ENCODE measurements around the gene NUTM2D.
"Not testable (repeated sequence)": the region's sequence is repeated elsewhere in the genome, so short reads cannot be mapped to it uniquely, and the experiment has no call there.

NUTM2D gene

DNA sequence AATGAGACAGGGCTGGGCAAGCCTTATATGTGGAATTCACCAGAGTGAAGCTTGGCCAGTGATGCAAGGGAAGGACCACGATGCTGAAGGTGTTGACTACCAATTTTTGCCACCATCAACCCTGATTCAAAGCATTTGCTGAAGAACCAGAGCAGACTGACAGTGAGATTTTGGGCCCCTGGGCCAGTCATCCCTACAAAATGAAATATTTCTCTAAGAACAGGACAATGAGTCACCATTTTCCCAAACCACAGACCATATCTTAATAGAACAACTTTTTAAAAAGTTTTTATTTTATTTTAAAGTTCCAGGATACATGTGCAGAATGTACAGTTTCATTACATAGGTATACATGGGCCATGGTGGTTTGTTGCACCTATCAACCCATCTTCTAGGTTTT lies 16.5 kb downstream of the NUTM2D start:
- FAIRE-seq; DNase-seq (ENCODE audit: low spot score): not testable (repeated sequence)

DNA sequence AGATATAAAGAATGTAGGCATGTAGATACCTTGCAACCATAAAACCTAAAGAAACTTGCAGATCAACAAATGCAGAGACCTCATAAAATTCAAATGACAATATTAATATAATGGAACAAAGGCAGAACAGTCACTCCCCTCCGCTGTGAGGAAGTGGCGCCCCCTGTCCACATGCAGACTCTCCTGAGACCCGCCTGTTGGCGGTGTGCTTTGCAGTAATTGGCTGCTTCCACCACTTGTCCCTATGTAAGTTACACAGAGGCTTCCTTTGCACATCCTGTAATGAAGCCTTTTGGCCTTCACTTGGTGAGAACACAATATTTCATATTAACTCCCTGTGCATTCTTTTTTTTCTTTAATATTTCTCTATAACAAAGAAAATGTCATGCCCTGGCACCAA lies 21.6 kb downstream of the NUTM2D start:
- FAIRE-seq; DNase-seq (ENCODE audit: low spot score): not testable (repeated sequence)

DNA sequence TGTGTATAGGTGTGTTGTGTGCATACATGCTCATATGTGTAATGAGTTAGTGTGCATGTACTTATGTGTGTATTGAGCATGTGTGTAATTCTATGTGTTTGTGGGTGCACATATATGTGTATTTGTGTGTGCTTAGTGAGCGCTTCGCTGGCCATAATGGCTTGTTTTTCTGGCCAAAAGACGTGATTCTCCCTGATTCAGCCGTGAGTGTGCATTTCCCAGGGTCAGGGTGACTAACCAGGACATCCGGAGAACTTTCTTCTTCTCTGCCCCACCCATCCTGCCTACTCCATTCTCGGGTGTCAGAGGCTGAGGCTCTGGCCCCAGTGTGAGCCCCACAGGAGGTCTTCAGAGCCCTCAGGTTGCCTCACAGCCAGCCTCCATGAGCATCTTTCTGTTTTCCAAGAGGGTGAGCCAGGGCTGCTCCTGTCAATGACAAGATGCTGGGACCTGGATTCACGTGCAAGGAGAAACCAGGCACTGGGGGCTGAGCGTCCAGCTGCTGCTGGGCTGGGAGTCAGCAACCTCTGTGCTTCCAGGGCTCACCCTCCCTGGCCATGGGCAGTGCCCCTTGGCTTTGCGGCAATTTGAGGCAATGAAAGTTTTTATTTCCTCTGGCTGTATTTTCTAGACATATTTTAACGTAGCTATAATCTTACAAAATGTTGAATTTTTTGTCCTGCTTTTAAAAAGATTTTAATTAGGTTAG lies 25.8 kb downstream of the NUTM2D start:
- FAIRE-seq; DNase-seq (ENCODE audit: low spot score): not testable (repeated sequence)

DNA sequence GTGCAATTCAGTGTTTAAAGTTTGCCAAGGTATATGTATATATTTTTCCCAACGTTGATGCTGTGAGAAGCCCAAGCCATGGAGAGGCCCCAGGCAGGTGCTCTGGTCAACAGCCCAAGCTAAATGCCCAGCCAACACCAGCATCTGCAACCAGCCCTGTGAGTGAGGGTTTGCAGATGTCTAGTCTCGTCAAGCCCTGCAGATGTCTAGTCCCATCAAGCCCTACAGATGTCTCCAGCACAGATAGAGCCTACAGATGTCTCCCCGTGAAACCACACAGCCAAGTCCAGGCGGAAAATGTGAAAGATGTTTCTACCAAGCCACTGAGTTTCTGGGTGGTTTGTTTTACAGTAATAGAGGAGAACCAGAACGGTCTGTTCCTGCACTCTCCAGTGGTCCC lies 26.7 kb downstream of the NUTM2D start:
- not testable (repeated sequence) for DNase-seq (ENCODE audit: low spot score); FAIRE-seq

DNA sequence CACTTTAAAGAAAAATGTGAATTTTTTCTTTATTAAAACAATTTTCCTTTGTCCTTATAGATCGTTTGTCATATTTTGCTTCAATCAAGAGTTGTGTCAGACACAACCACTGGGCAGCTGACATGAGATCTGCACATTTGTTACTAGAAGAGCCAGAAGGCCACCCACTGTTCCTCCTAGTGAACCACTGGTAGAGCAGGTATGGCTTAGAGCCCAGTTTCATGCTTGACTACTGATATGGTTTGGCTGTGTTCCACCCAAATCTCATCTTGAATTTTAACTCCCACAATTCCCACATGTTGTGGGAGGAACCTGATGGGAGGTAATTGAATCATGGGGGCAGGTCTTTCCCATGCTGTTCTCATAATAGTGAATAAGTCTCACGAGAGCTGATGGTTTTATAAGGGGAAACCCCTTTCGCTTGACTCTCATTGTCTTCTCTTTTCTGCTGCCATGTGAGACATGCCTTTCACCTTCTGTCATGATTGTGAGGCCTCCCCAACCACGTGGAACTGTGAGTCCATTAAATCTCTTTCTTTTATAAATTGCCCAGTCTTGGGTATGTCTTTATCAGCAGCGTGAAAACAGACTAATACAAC lies 28.3 kb downstream of the NUTM2D start:
- FAIRE-seq; DNase-seq (ENCODE audit: low spot score): not testable (repeated sequence)

DNA sequence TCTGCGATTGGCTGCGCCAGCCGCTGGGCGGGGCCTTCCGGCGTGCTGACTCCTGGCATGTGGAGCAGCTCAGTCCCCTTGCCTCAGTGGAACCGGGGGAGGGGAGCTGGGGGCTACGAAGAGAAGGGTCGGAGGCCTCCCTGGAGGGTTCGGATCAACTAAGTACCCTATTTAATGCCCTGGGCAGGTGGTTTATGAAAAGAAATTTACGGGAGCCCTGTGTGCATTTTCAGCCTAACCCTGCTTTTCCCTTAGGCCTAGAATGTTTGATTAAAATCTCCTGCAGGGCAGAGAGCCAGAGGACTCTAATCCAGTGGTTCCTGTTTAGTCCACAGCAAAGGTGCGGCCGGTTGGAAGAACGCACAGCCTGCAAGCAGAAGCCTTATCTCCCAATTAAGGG lies 33.8 kb downstream of the NUTM2D start:
- not testable (repeated sequence) for DNase-seq (ENCODE audit: low spot score); FAIRE-seq

DNA sequence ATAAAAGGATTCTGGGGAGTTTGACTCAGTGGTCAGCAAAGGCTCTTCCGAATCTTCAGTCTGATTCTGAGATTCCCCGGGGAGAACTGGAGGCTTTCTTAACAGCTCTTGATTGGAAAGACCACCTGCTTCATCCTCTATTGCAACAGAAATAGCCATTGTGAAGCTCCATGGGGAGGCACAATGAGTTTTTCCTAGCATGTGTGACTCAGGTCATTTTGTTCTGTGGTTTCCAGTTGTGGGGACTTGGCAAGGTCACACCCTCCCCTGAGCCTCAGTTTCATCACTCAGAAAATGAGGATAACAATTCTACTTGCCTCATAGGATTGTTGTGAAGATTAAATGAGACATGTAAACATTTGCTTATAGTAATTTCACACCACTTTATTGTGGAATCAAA lies 38.7 kb downstream of the NUTM2D start:
- DNase-seq (ENCODE audit: low spot score); FAIRE-seq: not testable (repeated sequence)

DNA sequence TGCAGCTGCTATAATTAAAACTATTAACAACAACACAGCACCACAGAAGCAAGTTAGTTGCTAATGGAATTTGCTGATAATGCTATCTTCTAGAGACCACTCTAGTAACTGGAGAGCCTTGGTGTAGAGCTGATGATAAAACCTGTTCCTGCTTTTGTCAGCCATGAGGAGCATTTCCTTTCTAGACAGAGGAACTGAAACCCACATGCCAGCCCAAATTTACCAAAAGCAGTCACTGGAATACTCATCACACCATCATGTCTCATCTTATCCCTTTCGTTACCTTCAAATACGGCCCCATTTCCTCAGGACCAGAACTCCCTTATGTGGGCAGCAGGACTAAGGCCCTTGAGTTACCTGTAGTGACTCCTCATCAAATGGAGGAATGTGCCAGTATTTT lies 40.9 kb downstream of the NUTM2D start:
- DNase-seq (ENCODE audit: low spot score); FAIRE-seq: not testable (repeated sequence)

DNA sequence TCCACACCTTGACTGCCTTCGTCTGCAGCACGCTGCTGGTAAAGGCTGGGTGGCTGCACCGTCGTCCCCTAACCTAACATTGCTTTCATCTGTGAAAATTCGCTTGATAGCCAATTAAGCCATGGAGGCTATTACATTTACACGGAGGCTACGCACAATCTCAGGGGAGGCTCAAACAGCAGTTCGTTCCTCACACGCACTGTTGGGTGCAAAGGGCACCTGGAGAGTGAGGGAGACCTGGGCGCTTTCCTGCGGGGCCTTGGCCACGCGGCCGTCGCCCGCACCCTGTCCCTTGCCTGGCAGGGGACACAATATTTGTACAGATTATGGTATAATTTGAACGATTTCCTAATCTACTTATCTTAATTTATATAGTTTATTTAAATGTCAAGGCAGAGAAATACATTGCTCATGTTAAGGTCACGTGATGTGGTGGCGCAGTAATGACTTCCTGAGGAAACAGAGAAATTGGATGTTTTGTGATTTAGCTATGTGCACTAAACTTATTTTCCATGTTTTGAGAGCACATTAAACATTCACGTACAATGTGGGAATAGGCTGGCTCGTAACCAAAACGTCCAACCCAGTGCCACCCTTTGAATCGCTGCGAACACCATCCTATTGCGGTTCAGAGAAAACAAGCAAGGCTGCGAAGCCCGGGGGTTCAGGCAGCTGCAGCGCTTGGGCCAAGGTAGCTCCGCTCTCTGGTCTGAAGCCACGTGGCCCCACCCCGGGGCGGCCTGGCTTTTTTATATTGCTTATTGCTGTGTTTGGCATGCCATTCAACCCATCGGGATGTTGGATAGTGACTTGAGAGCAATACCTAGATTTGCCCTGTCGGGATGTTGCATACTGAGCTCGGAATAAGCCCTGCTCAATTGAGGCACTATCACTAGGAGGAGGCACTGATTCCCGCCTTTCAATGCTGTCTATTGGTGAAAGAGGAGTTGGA lies 50.2 kb downstream of the NUTM2D start:
- not testable (repeated sequence) for DNase-seq (ENCODE audit: low spot score); FAIRE-seq

DNA sequence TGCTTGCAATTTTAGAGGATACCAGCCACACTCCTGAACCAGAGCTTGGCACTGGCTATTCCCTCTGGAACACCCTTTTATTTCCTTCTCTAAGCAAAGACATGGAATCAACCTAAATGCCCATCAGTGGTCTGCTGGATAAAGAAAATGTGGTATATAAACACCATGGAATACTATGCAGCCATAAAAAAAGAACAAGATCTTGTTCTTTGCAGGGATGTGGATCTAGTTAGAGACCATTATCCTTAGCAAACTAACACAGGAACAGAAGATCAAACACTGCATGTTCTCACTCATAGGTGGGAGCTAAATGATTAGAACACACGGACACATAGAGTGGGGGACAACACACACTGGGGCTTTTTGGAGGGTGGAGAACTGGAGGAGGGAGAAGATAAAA lies 56.4 kb downstream of the NUTM2D start:
- not testable (repeated sequence) for DNase-seq (ENCODE audit: low spot score); FAIRE-seq
